ENCODE results near the gene PPFIBP2.

GRCh38 chr11:7673724-7674434, 160.1 kb downstream of the PPFIBP2 start:
- TF ChIP-seq CTCF (conservative IDR thresholded peaks at IDR 0.05) (no peak), EZH2 (IDR thresholded peaks at IDR 0.05; ENCODE audit: low read depth) (no peak)
